GM23248 (cell line): ENCODE data around the gene C1RL.

Experiments
- EZH2 ChIP-seq: fragments of 200-600 bp; sonication (generic); IDR thresholded peaks from 2 replicates; pipeline ENCODE4 v1.6.1; 2018; ENCODE audit warnings: antibody characterized with exemption, mild to moderate bottlenecking; ENCODE audit not compliant: insufficient read depth, poor library complexity, severe bottlenecking
- EZH2phosphoT487 ChIP-seq: fragments of 200-600 bp; sonication (generic); IDR thresholded peaks from 2 replicates; pipeline ENCODE4 v1.6.1; 2018; ENCODE audit warnings: antibody characterized with exemption, moderate library complexity, mild to moderate bottlenecking, low read depth; ENCODE audit not compliant: insufficient read depth

- TF ChIP-seq EZH2 (no peak), EZH2phosphoT487 (no peak)
Observed at GRCh38 chr12:7068994-7069346, 40.0 kb downstream of the C1RL start.
